ENCODE measurements around the gene ARF4.
"Not testable (repeated sequence)": the region's sequence is repeated elsewhere in the genome, so short reads cannot be mapped to it uniquely, and the experiment has no call there.

ARF4 gene

GRCh38 chr3:57597127-57597923 is at the start of gene ARF4:
Gene ARF4, minus strand, starts transcription at chr3:57597344. Its CDS starts 204 bp downstream, at chr3:57597140.
- DNase-seq: peak; percentile 100

- peak; percentile 33 for DNase-seq
Measured at GRCh38 chr3:57646723-57647122, 49.6 kb upstream of the ARF4 start.

GRCh38 chr3:57644740-57645139 is 47.6 kb upstream of the ARF4 start:
- DNase-seq: no peak

- DNase-seq: no peak
Measured at GRCh38 chr3:57637391-57637790, 40.2 kb upstream of the ARF4 start.

- DNase-seq: not testable (repeated sequence)
Measured at GRCh38 chr3:57634259-57634658, 37.1 kb upstream of the ARF4 start.

- DNase-seq: no peak
Measured at GRCh38 chr3:57627976-57628375, 30.8 kb upstream of the ARF4 start.

GRCh38 chr3:57624801-57625200 is 27.7 kb upstream of the ARF4 start:
- no peak for DNase-seq

- no peak for DNase-seq
Measured at GRCh38 chr3:57622362-57622761, 25.2 kb upstream of the ARF4 start.

- no peak for DNase-seq
Measured at GRCh38 chr3:57617739-57618138, 20.6 kb upstream of the ARF4 start.

- no peak for DNase-seq
Measured at GRCh38 chr3:57616233-57616632, 19.1 kb upstream of the ARF4 start.

GRCh38 chr3:57611870-57612269 is 14.7 kb upstream of the ARF4 start:
- not testable (repeated sequence) for DNase-seq

- no peak for DNase-seq
Measured at GRCh38 chr3:57605683-57606082, 8.5 kb upstream of the ARF4 start.

GRCh38 chr3:57604971-57605370 is 7.8 kb upstream of the ARF4 start:
- DNase-seq: no peak

- no peak for DNase-seq
Measured at GRCh38 chr3:57600195-57600594, 3.1 kb upstream of the ARF4 start.

GRCh38 chr3:57598765-57599360 is 1.7 kb upstream of the ARF4 start:
- no peak for DNase-seq

GRCh38 chr3:57596495-57597126 is 533 bp downstream of the ARF4 start:
- DNase-seq: peak; percentile 94

- DNase-seq: no peak
Measured at GRCh38 chr3:57594576-57594975, 2.6 kb downstream of the ARF4 start.

- DNase-seq: no peak
Measured at GRCh38 chr3:57594144-57594543, 3.0 kb downstream of the ARF4 start.

GRCh38 chr3:57592306-57592705 is 4.8 kb downstream of the ARF4 start:
- no peak for DNase-seq

GRCh38 chr3:57587905-57588304 is 9.2 kb downstream of the ARF4 start:
- no peak for DNase-seq

GRCh38 chr3:57586778-57587177 is 10.4 kb downstream of the ARF4 start:
- no peak for DNase-seq

- DNase-seq: no peak
Measured at GRCh38 chr3:57583544-57583943, 13.6 kb downstream of the ARF4 start.

GRCh38 chr3:57582474-57583168 is 14.5 kb downstream of the ARF4 start:
- DNase-seq: no peak

GRCh38 chr3:57577801-57578200 is 19.3 kb downstream of the ARF4 start:
- no peak for DNase-seq

Measured in fibroblast of skin of right biceps (primary cell).